Subcutaneous abdominal adipose tissue (tissue), 5 donors: Measurements from ENCODE around the gene TMEM51.
"Not testable (repeated sequence)": the region's sequence is repeated elsewhere in the genome, so short reads cannot be mapped to it uniquely, and the experiment has no call there.

Experiments used
- H3K27ac ChIP-seq: one replicate; pipeline ENCODE4 v1.7.0; 2013; ENCODE audit warnings: low read depth, mild to moderate bottlenecking, inconsistent platforms, low read length, moderate library complexity
- H3K27me3 ChIP-seq, 5 donors: one replicate each; pipeline ENCODE4 v1.7.0; 2013; ENCODE audit warnings: low read length in 5 of 5, inconsistent platforms in 1 of 5; ENCODE audit not compliant: control insufficient read depth in 5 of 5, insufficient read depth in 4 of 5
- H3K36me3 ChIP-seq, 5 donors: one replicate each; pipeline ENCODE4 v1.7.0; 2013; ENCODE audit warnings: low read length in 5 of 5; ENCODE audit not compliant: control insufficient read depth in 5 of 5, insufficient read depth in 5 of 5
- H3K4me1 ChIP-seq, 5 donors: one replicate each; pipeline ENCODE4 v1.7.0; 2013; ENCODE audit warnings: low read length in 5 of 5, mild to moderate bottlenecking in 3 of 5, moderate library complexity in 1 of 5; ENCODE audit not compliant: control insufficient read depth in 5 of 5, insufficient read depth in 5 of 5
- H3K4me3 ChIP-seq, 5 donors: one replicate each; pipeline ENCODE4 v1.7.0; 2013; ENCODE audit warnings: low read length in 5 of 5, low read depth in 1 of 5
- H3K9ac ChIP-seq, 5 donors: one replicate each; pipeline ENCODE4 v1.7.0; 2013; ENCODE audit warnings: low read length in 5 of 5, mild to moderate bottlenecking in 4 of 5, moderate library complexity in 3 of 5
- H3K9me3 ChIP-seq, 5 donors: one replicate each; pipeline ENCODE4 v1.7.0; 2013; ENCODE audit warnings: low read length in 5 of 5; ENCODE audit not compliant: control insufficient read depth in 5 of 5
- donor health status: healthy.
- donor health status: healthy.
- donor health status: healthy.
- donor health status: healthy.
- donor health status: healthy.

The TMEM51 gene

GRCh38 chr1:15174615-15174983 is 21.1 kb downstream of the TMEM51 start:
- Histone ChIP-seq H3K27ac (no peak overlapping the region), H3K36me3 (no peaks in the 10 kb centered on the region), H3K9me3 (no peaks in the 10 kb centered on the region), H3K4me1 (peaks cover 0 to 25% (median 0%) of the 10 kb centered on the region in 5 donors), H3K27me3 (peaks cover 0 to 3% (median 0%) of the 10 kb centered on the region in 5 donors), H3K4me3 (no peak overlapping the region), H3K9ac (no peak overlapping the region)

GRCh38 chr1:15175324-15176094 is 22.0 kb downstream of the TMEM51 start:
- not testable (repeated sequence) for H3K4me3 ChIP-seq, H3K9ac ChIP-seq, H3K36me3 ChIP-seq, H3K27ac ChIP-seq, H3K27me3 ChIP-seq, H3K9me3 ChIP-seq
- H3K4me1 ChIP-seq, result peaks cover 0 to 25% (median 0%) of the 10 kb centered on the region in 5 donors

- Histone ChIP-seq H3K27ac (no peak overlapping the region), H3K4me1 (peaks cover 0 to 25% (median 0%) of the 10 kb centered on the region in 5 donors), H3K27me3 (peaks cover 0 to 3% (median 0%) of the 10 kb centered on the region in 5 donors), H3K9me3 (no peaks in the 10 kb centered on the region), H3K36me3 (no peaks in the 10 kb centered on the region), H3K9ac (no peak overlapping the region), H3K4me3 (no peak overlapping the region)
Observed at GRCh38 chr1:15176120-15176519, 22.6 kb downstream of the TMEM51 start.

- Histone ChIP-seq H3K27ac (no peak overlapping the region), H3K9me3 (no peaks in the 10 kb centered on the region), H3K4me3 (no peak overlapping the region), H3K9ac (no peak overlapping the region), H3K27me3 (peaks cover 0 to 3% (median 0%) of the 10 kb centered on the region in 5 donors), H3K4me1 (peaks cover 0 to 23% (median 0%) of the 10 kb centered on the region in 5 donors), H3K36me3 (no peaks in the 10 kb centered on the region)
Observed at GRCh38 chr1:15176898-15177665, 23.5 kb downstream of the TMEM51 start.

GRCh38 chr1:15177710-15178166 is 24.2 kb downstream of the TMEM51 start:
- Histone ChIP-seq H3K4me1 (peaks cover 0 to 20% (median 0%) of the 10 kb centered on the region in 5 donors), H3K27ac (no peak overlapping the region), H3K4me3 (no peak overlapping the region), H3K27me3 (peaks cover 0 to 3% (median 0%) of the 10 kb centered on the region in 5 donors), H3K36me3 (no peaks in the 10 kb centered on the region), H3K9me3 (no peaks in the 10 kb centered on the region), H3K9ac (no peak overlapping the region)

GRCh38 chr1:15178571-15179484 is 25.3 kb downstream of the TMEM51 start:
- peaks cover 0 to 7% (median 0%) of the 10 kb centered on the region in 5 donors for H3K27me3 ChIP-seq
- no peak overlapping the region for H3K4me3 ChIP-seq
- peaks cover 0 to 20% (median 0%) of the 10 kb centered on the region in 5 donors for H3K4me1 ChIP-seq
- H3K36me3 ChIP-seq, result no peaks in the 10 kb centered on the region
- H3K9ac ChIP-seq, result no peak overlapping the region
- H3K27ac ChIP-seq, result no peak overlapping the region
- H3K9me3 ChIP-seq, result no peaks in the 10 kb centered on the region

- Histone ChIP-seq H3K27me3 (peaks cover 0 to 7% (median 0%) of the 10 kb centered on the region in 5 donors), H3K36me3 (no peaks in the 10 kb centered on the region), H3K4me3 (no peak overlapping the region), H3K9ac (no peak overlapping the region), H3K4me1 (peaks cover 0 to 20% (median 0%) of the 10 kb centered on the region in 5 donors), H3K27ac (no peak overlapping the region), H3K9me3 (no peaks in the 10 kb centered on the region)
Observed at GRCh38 chr1:15179485-15179883, 25.9 kb downstream of the TMEM51 start.

GRCh38 chr1:15180189-15180588 is 26.6 kb downstream of the TMEM51 start:
- Histone ChIP-seq H3K27ac (no peak overlapping the region), H3K4me1 (peaks cover 0 to 20% (median 0%) of the 10 kb centered on the region in 5 donors), H3K27me3 (peaks cover 0 to 7% (median 0%) of the 10 kb centered on the region in 5 donors), H3K9ac (no peak overlapping the region), H3K9me3 (no peaks in the 10 kb centered on the region), H3K4me3 (no peak overlapping the region), H3K36me3 (no peaks in the 10 kb centered on the region)

GRCh38 chr1:15180945-15181523 is 27.5 kb downstream of the TMEM51 start:
- Histone ChIP-seq H3K36me3 (no peaks in the 10 kb centered on the region), H3K4me1 (peaks cover 0 to 20% (median 0%) of the 10 kb centered on the region in 5 donors), H3K9me3 (no peaks in the 10 kb centered on the region), H3K4me3 (no peak overlapping the region), H3K27me3 (peaks cover 0 to 7% (median 0%) of the 10 kb centered on the region in 5 donors), H3K27ac (no peak overlapping the region), H3K9ac (no peak overlapping the region)
